HEK293 (cell line): ENCODE measurements around the gene MCM5.

Experiments
- BCL11A ChIP-seq: fragments of 450-650 bp; formaldehyde crosslinking; IDR thresholded peaks from 2 replicates; pipeline ENCODE4 v1.5.1; 2016; ENCODE audit warnings: low read depth, missing biosample characterization, missing genetic modification characterization
- BCL11B ChIP-seq: fragments of 450-650 bp; formaldehyde crosslinking; IDR thresholded peaks from 2 replicates; pipeline ENCODE4 v1.5.1; 2016; ENCODE audit warnings: low read depth, missing biosample characterization, missing genetic modification characterization
- GLI2 ChIP-seq: fragments of 450-650 bp; formaldehyde crosslinking; IDR thresholded peaks from 2 replicates; pipeline ENCODE4; 2017; ENCODE audit warnings: missing biosample characterization, missing genetic modification characterization, low read depth, borderline replicate concordance
- KLF16 ChIP-seq: fragments of 450-650 bp; formaldehyde crosslinking; IDR thresholded peaks from 2 replicates; pipeline ENCODE4 v1.5.1; 2017; ENCODE audit warnings: missing biosample characterization, missing genetic modification characterization
- MEIS1 ChIP-seq: sonication (generic); formaldehyde crosslinking; IDR thresholded peaks from 2 replicates; pipeline ENCODE4 v1.8.1; 2022; ENCODE audit warnings: missing genetic modification reagents, mild to moderate bottlenecking, borderline replicate concordance
- RBAK ChIP-seq: fragments of 450-650 bp; formaldehyde crosslinking; IDR thresholded peaks from 2 replicates; pipeline ENCODE4 v1.5.1; 2016; ENCODE audit warnings: missing biosample characterization, missing genetic modification characterization
- SCRT2 ChIP-seq: fragments of 450-650 bp; formaldehyde crosslinking; IDR thresholded peaks from 2 replicates; pipeline ENCODE4 v1.5.1; 2016; ENCODE audit warnings: missing biosample characterization, missing genetic modification characterization
- ZBTB1 ChIP-seq: fragments of 450-650 bp; formaldehyde crosslinking; IDR thresholded peaks from 2 replicates; pipeline ENCODE4 v1.5.1; 2016; ENCODE audit warnings: missing biosample characterization, missing genetic modification characterization
- ZBTB21 ChIP-seq: fragments of 450-650 bp; formaldehyde crosslinking; IDR thresholded peaks from 2 replicates; pipeline ENCODE4 v1.5.1; 2017; ENCODE audit warnings: missing biosample characterization, missing genetic modification characterization
- ZBTB7A ChIP-seq: fragments of 450-650 bp; formaldehyde crosslinking; IDR thresholded peaks from 2 replicates; pipeline ENCODE4 v1.5.1; 2016; ENCODE audit warnings: low read depth, missing biosample characterization, missing genetic modification characterization
- ZFHX2 ChIP-seq: fragments of 450-650 bp; formaldehyde crosslinking; conservative IDR thresholded peaks from 2 replicates; pipeline ENCODE4 v1.5.1; 2016; ENCODE audit warnings: missing biosample characterization, missing genetic modification characterization
- ZIC2 ChIP-seq: fragments of 450-650 bp; formaldehyde crosslinking; IDR thresholded peaks from 2 replicates; pipeline ENCODE4 v1.5.1; 2016; ENCODE audit warnings: missing biosample characterization, missing genetic modification characterization
- ZNF112 ChIP-seq: fragments of 450-650 bp; formaldehyde crosslinking; IDR thresholded peaks from 2 replicates; pipeline ENCODE4 v1.5.0; 2017; ENCODE audit warnings: missing biosample characterization, missing genetic modification characterization
- ZNF19 ChIP-seq: fragments of 450-650 bp; formaldehyde crosslinking; IDR thresholded peaks from 2 replicates; pipeline ENCODE4; 2016; ENCODE audit warnings: missing biosample characterization, missing genetic modification characterization, low read depth
- ZNF2 ChIP-seq: fragments of 450-650 bp; formaldehyde crosslinking; IDR thresholded peaks from 2 replicates; pipeline ENCODE4 v1.5.1; 2016; ENCODE audit warnings: missing biosample characterization, missing genetic modification characterization
- ZNF221 ChIP-seq: fragments of 450-650 bp; formaldehyde crosslinking; IDR thresholded peaks from 2 replicates; pipeline ENCODE4 v1.5.1; 2017; ENCODE audit warnings: missing biosample characterization, missing genetic modification characterization, borderline replicate concordance
- ZNF23 ChIP-seq: fragments of 450-650 bp; formaldehyde crosslinking; IDR thresholded peaks from 2 replicates; pipeline ENCODE4 v1.5.1; 2016; ENCODE audit warnings: missing biosample characterization, missing genetic modification characterization, borderline replicate concordance
- ZNF391 ChIP-seq: fragments of 450-650 bp; formaldehyde crosslinking; IDR thresholded peaks from 2 replicates; pipeline ENCODE4 v1.5.1; 2016; ENCODE audit warnings: low read depth, missing biosample characterization, missing genetic modification characterization, borderline replicate concordance
- ZNF501 ChIP-seq: fragments of 450-650 bp; formaldehyde crosslinking; IDR thresholded peaks from 2 replicates; pipeline ENCODE4 v1.5.1; 2016; ENCODE audit warnings: missing biosample characterization, missing genetic modification characterization
- ZNF513 ChIP-seq: fragments of 450-650 bp; IDR thresholded peaks from 2 replicates; pipeline ENCODE4 v1.5.1; 2018; ENCODE audit warnings: missing biosample characterization, missing genetic modification characterization
- ZNF544 ChIP-seq: fragments of 450-650 bp; formaldehyde crosslinking; IDR thresholded peaks from 2 replicates; pipeline ENCODE4 v1.5.0; 2017; ENCODE audit warnings: missing biosample characterization, missing genetic modification characterization
- ZNF548 ChIP-seq: fragments of 450-650 bp; formaldehyde crosslinking; IDR thresholded peaks from 2 replicates; pipeline ENCODE4 v1.5.1; 2016; ENCODE audit warnings: missing biosample characterization, missing genetic modification characterization
- ZNF664 ChIP-seq: fragments of 450-650 bp; formaldehyde crosslinking; IDR thresholded peaks from 2 replicates; pipeline ENCODE4 v1.5.1; 2016; ENCODE audit warnings: missing biosample characterization, missing genetic modification characterization
- ZNF768 ChIP-seq: fragments of 450-650 bp; formaldehyde crosslinking; IDR thresholded peaks from 2 replicates; pipeline ENCODE4 v1.5.1; 2018; ENCODE audit warnings: missing biosample characterization, mild to moderate bottlenecking, missing genetic modification characterization
- ZNF837 ChIP-seq: fragments of 450-650 bp; formaldehyde crosslinking; IDR thresholded peaks from 2 replicates; pipeline ENCODE4 v1.5.1; 2016; ENCODE audit warnings: missing biosample characterization, missing genetic modification characterization
- ZSCAN18 ChIP-seq: fragments of 450-650 bp; formaldehyde crosslinking; IDR thresholded peaks from 2 replicates; pipeline ENCODE4 v1.5.1; 2016; ENCODE audit warnings: missing biosample characterization, missing genetic modification characterization
- TF ChIP-seq, protein P1 (sequence below): fragments of 450-650 bp; formaldehyde crosslinking; IDR thresholded peaks from 2 replicates; pipeline ENCODE4 v1.5.1; 2016; ENCODE audit warnings: missing biosample characterization, missing genetic modification characterization
- TF ChIP-seq, protein P2 (sequence below): fragments of 450-650 bp; formaldehyde crosslinking; IDR thresholded peaks from 2 replicates; pipeline ENCODE4 v1.5.1; 2016; ENCODE audit warnings: missing biosample characterization, missing genetic modification characterization, borderline replicate concordance
- TF ChIP-seq, protein P3 (sequence below): fragments of 450-650 bp; formaldehyde crosslinking; IDR thresholded peaks from 2 replicates; pipeline ENCODE4 v1.5.1; 2016; ENCODE audit warnings: missing biosample characterization, missing genetic modification characterization, low read depth

MCM5 gene

GRCh38 chr22:35376728-35377472 lies 23.0 kb upstream of the MCM5 start (continued):
- TF ChIP-seq ZIC2 (tag by site-specific recombination) = peak; percentile 78
- no peak for TF ChIP-seq ZNF768
- TF ChIP-seq ZNF548 = no peak
- TF ChIP-seq, protein P1, sequence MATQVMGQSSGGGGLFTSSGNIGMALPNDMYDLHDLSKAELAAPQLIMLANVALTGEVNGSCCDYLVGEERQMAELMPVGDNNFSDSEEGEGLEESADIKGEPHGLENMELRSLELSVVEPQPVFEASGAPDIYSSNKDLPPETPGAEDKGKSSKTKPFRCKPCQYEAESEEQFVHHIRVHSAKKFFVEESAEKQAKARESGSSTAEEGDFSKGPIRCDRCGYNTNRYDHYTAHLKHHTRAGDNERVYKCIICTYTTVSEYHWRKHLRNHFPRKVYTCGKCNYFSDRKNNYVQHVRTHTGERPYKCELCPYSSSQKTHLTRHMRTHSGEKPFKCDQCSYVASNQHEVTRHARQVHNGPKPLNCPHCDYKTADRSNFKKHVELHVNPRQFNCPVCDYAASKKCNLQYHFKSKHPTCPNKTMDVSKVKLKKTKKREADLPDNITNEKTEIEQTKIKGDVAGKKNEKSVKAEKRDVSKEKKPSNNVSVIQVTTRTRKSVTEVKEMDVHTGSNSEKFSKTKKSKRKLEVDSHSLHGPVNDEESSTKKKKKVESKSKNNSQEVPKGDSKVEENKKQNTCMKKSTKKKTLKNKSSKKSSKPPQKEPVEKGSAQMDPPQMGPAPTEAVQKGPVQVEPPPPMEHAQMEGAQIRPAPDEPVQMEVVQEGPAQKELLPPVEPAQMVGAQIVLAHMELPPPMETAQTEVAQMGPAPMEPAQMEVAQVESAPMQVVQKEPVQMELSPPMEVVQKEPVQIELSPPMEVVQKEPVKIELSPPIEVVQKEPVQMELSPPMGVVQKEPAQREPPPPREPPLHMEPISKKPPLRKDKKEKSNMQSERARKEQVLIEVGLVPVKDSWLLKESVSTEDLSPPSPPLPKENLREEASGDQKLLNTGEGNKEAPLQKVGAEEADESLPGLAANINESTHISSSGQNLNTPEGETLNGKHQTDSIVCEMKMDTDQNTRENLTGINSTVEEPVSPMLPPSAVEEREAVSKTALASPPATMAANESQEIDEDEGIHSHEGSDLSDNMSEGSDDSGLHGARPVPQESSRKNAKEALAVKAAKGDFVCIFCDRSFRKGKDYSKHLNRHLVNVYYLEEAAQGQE (tag by site-specific recombination) = no peak
- no peak for TF ChIP-seq ZNF221 (tag by site-specific recombination)
- TF ChIP-seq, protein P2, sequence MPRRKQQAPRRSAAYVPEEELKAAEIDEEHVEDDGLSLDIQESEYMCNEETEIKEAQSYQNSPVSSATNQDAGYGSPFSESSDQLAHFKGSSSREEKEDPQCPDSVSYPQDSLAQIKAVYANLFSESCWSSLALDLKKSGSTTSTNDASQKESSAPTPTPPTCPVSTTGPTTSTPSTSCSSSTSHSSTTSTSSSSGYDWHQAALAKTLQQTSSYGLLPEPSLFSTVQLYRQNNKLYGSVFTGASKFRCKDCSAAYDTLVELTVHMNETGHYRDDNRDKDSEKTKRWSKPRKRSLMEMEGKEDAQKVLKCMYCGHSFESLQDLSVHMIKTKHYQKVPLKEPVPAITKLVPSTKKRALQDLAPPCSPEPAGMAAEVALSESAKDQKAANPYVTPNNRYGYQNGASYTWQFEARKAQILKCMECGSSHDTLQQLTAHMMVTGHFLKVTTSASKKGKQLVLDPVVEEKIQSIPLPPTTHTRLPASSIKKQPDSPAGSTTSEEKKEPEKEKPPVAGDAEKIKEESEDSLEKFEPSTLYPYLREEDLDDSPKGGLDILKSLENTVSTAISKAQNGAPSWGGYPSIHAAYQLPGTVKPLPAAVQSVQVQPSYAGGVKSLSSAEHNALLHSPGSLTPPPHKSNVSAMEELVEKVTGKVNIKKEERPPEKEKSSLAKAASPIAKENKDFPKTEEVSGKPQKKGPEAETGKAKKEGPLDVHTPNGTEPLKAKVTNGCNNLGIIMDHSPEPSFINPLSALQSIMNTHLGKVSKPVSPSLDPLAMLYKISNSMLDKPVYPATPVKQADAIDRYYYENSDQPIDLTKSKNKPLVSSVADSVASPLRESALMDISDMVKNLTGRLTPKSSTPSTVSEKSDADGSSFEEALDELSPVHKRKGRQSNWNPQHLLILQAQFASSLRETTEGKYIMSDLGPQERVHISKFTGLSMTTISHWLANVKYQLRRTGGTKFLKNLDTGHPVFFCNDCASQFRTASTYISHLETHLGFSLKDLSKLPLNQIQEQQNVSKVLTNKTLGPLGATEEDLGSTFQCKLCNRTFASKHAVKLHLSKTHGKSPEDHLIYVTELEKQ (tag by site-specific recombination) = peak; percentile 63; the same call in 1 of the 2 replicates
- TF ChIP-seq RBAK = no peak
- no peak for TF ChIP-seq ZNF513 (tag by site-specific recombination)
- TF ChIP-seq, protein P3, sequence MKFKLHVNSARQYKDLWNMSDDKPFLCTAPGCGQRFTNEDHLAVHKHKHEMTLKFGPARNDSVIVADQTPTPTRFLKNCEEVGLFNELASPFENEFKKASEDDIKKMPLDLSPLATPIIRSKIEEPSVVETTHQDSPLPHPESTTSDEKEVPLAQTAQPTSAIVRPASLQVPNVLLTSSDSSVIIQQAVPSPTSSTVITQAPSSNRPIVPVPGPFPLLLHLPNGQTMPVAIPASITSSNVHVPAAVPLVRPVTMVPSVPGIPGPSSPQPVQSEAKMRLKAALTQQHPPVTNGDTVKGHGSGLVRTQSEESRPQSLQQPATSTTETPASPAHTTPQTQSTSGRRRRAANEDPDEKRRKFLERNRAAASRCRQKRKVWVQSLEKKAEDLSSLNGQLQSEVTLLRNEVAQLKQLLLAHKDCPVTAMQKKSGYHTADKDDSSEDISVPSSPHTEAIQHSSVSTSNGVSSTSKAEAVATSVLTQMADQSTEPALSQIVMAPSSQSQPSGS = no peak
- TF ChIP-seq BCL11A (tag by site-specific recombination) = peak; percentile 79; the same call in 1 of the 2 replicates
- no peak for TF ChIP-seq ZNF837 (tag by site-specific recombination)
- 0 out of 2 replicates have a peak, but pooled peaks have one; percentile 39 for TF ChIP-seq ZNF391 (tag by site-specific recombination)
- no peak for TF ChIP-seq BCL11B
- no peak for TF ChIP-seq ZNF544 (tag by site-specific recombination)
- no peak for TF ChIP-seq ZBTB7A (tag by site-specific recombination)
- TF ChIP-seq ZSCAN18 (tag by site-specific recombination) = peak; percentile 64; the same call in 1 of the 2 replicates
- peak; percentile 78 for TF ChIP-seq ZFHX2
- no peak for TF ChIP-seq ZBTB1 (tag by site-specific recombination)
- no peak for TF ChIP-seq ZNF501 (tag by site-specific recombination)
- no peak for TF ChIP-seq MEIS1 (CRISPR knock-in tag)
- no peak for TF ChIP-seq GLI2
- TF ChIP-seq KLF16 (tag by site-specific recombination) = no peak
- TF ChIP-seq ZNF664 = no peak
- TF ChIP-seq ZNF2 (tag by site-specific recombination) = peak; percentile 55; the same call in 1 of the 2 replicates
- no peak for TF ChIP-seq ZNF23
- TF ChIP-seq SCRT2 = no peak
- TF ChIP-seq ZNF112 (tag by site-specific recombination) = no peak
- TF ChIP-seq ZBTB21 (tag by site-specific recombination) = peak; percentile 63
- no peak for TF ChIP-seq ZNF19 (tag by site-specific recombination)
